HG03280 (cell line): Measurements from ENCODE around the gene SELENOT.

ENCODE experiments used
- ATAC-seq: cut with Tn5 transposase; IDR thresholded peaks from one replicate; pipeline ENCODE4 v1.9.1; 2021; ENCODE audit warnings: mild to moderate bottlenecking, moderate library complexity; ENCODE audit not compliant: unreplicated experiment

The SELENOT gene

GRCh38 chr3:150662410-150663200 is 59.5 kb downstream of the SELENOT start:
- no peak for ATAC-seq

GRCh38 chr3:150663461-150663860 is 60.3 kb downstream of the SELENOT start:
- no peak for ATAC-seq

DNA sequence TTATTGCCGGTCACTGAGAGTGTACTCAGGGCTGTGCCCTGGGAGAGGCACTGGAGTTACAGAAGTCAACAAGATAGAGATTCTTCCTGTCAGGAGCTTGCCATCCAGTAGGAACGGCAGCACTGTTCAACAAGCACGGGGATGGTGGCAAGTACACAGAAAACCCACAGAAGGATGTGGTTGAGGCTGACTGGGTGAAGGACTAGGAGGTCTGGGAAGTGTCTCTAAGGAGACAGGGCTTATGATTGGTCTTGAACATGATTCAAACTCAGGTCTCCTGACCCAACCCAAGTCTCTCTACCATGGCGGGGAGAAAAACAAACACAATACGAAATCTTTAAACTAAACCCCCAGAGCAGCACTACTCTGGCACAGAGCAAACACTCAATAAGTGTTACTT is 63.0 kb downstream of the SELENOT start:
- ATAC-seq = no peak

GRCh38 chr3:150673966-150674365 is 70.8 kb downstream of the SELENOT start:
- no peak for ATAC-seq

- no peak for ATAC-seq
Measured at GRCh38 chr3:150675587-150675986, 72.5 kb downstream of the SELENOT start.
